B cell (primary cell): ENCODE results near the gene SORL1. TPM values are rescaled to one million over a fixed set of nuclear protein-coding genes. Genes with fewer than 3 reads are reported as not detected.
"Not testable (repeated sequence)": the region's sequence is repeated elsewhere in the genome, so short reads cannot be mapped to it uniquely, and the experiment has no call there.

ENCODE experiments used
- ATAC-seq: fragments of 200-7000 bp; cut with Tn5 transposase; one replicate; pipeline ENCODE4 v1.10.0; 2021; ENCODE audit warnings: low read depth, mild to moderate bottlenecking, moderate number of reproducible peaks, moderate library complexity
- CTCF ChIA-PET: fragments of 350-600 bp; sonication (Branson Sonifier 250); formaldehyde crosslinking; loops from one replicate; lab custom pipeline; 2021; ENCODE audit warnings: antibody characterized with exemption, inconsistent platforms; lab: Charles Lee
- POLR2A ChIA-PET: fragments of 350-600 bp; sonication (Branson Sonifier 250); formaldehyde crosslinking; loops from one replicate; lab custom pipeline; 2021; ENCODE audit warnings: antibody characterized with exemption; lab: Charles Lee
- DNase-seq: peaks from one replicate; pipeline ENCODE4 v3.0.0; 2013
- H2AFZ ChIP-seq: 2 replicates; pipeline ENCODE4 v1.6.1; 2012; ENCODE audit warnings: mild to moderate bottlenecking, low read depth, low read length; ENCODE audit not compliant: insufficient read depth, poor library complexity, severe bottlenecking
- H3K27ac ChIP-seq, 2 donors: 1 replicate in 1 of 2; 2 replicates in 1 of 2; pipeline ENCODE4 v1.5.1; 2012 to 2013; ENCODE audit warnings: low read length in 2 of 2, mild to moderate bottlenecking in 2 of 2, moderate library complexity in 1 of 2
- H3K27me3 ChIP-seq, 4 experiments: fragments of 200-600 bp in 1 of 4; sonication (generic) in 1 of 4; replicated peaks in 1 of 4; 1 replicate in 2 of 4; 2 replicates in 2 of 4; pipeline versions ENCODE4 v1.6.1 to v1.7.0; 2013 to 2016; ENCODE audit warnings: low read length in 3 of 4, mild to moderate bottlenecking in 2 of 4, mixed read lengths in 1 of 4, moderate library complexity in 1 of 4; ENCODE audit not compliant: insufficient read depth in 4 of 4, control insufficient read depth in 3 of 4; ENCODE audit errors: control extremely low read depth in 1 of 4
- H3K36me3 ChIP-seq, 2 experiments: replicated peaks in 1 of 2; 1 replicate in 1 of 2; 2 replicates in 1 of 2; pipeline versions ENCODE4 v1.6.1 to v1.7.1; 2013; ENCODE audit warnings: low read length in 1 of 2; ENCODE audit not compliant: insufficient read depth in 2 of 2, control insufficient read depth in 1 of 2; ENCODE audit errors: control extremely low read depth in 1 of 2, extremely low read depth in 1 of 2
- H3K4me1 ChIP-seq, 2 donors: fragments of 200-600 bp in 1 of 2; sonication (generic) in 1 of 2; 1 replicate in 1 of 2; 2 replicates in 1 of 2; pipeline versions ENCODE4 v1.5.1 to v1.6.1; 2013 to 2017; ENCODE audit warnings: low read length in 2 of 2; ENCODE audit not compliant: control insufficient read depth in 2 of 2, insufficient read depth in 2 of 2
- H3K4me2 ChIP-seq: replicated peaks from 2 replicates; pipeline ENCODE3; 2012; ENCODE audit warnings: mild to moderate bottlenecking, low read depth, low read length; ENCODE audit not compliant: poor library complexity, severe bottlenecking
- H3K4me3 ChIP-seq, 5 experiments: fragments of 200-600 bp in 1 of 5; sonication (generic) in 1 of 5; 1 replicate in 3 of 5; 2 replicates in 2 of 5; pipeline versions ENCODE4 v1.5.1 to v1.7.0; 2011 to 2016; ENCODE audit warnings: low read length in 4 of 5, mild to moderate bottlenecking in 4 of 5, low read depth in 2 of 5, control low read depth in 1 of 5, moderate library complexity in 1 of 5; ENCODE audit not compliant: insufficient read depth in 1 of 5; ENCODE audit errors: control extremely low read depth in 1 of 5, extremely low read depth in 1 of 5
- H3K79me2 ChIP-seq: fragments of 200-600 bp; sonication (generic); one replicate; pipeline ENCODE4 v1.6.0; 2016; ENCODE audit warnings: low read length; ENCODE audit not compliant: control insufficient read depth, insufficient read depth
- H3K9ac ChIP-seq: fragments of 200-600 bp; sonication (generic); 2 replicates; pipeline ENCODE4 v1.6.1; 2017; ENCODE audit warnings: mild to moderate bottlenecking, low read length, moderate library complexity
- H3K9me3 ChIP-seq, 3 donors: one replicate each; pipeline versions ENCODE4 v1.6.1 to v1.7.1; 2013; ENCODE audit warnings: low read length in 2 of 3; ENCODE audit not compliant: control insufficient read depth in 2 of 3, insufficient read depth in 1 of 3; ENCODE audit errors: control extremely low read depth in 1 of 3
- H4K20me1 ChIP-seq: 2 replicates; pipeline ENCODE4 v1.6.0; 2012; ENCODE audit warnings: mild to moderate bottlenecking, low read length; ENCODE audit not compliant: insufficient read depth, control insufficient read depth, poor library complexity, severe bottlenecking
- H3K27ac Mint-ChIP-seq: one replicate; pipeline ENCODE4 v1.8.0; 2021; ENCODE audit warnings: mixed read lengths
- H3K27me3 Mint-ChIP-seq: one replicate; pipeline ENCODE4 v1.8.0; 2021; ENCODE audit warnings: mixed read lengths
- H3K4me1 Mint-ChIP-seq: one replicate; pipeline ENCODE4 v1.8.0; 2021; ENCODE audit warnings: mixed read lengths
- H3K4me3 Mint-ChIP-seq: one replicate; pipeline ENCODE4 v1.8.0; 2021; ENCODE audit warnings: mixed read lengths
- H3K9me3 Mint-ChIP-seq: one replicate; pipeline ENCODE4 v1.8.0; 2022; ENCODE audit warnings: mixed read lengths; ENCODE audit not compliant: insufficient read depth
- EZH2 ChIP-seq: IDR thresholded peaks from 2 replicates; pipeline ENCODE4 v1.6.1; 2012; ENCODE audit warnings: borderline replicate concordance, low read depth, mild to moderate bottlenecking, moderate library complexity, low read length; ENCODE audit not compliant: insufficient read depth, poor library complexity, severe bottlenecking
- WGBS: methylation state at CpG from one replicate; pipeline ENCODE4 v1.1.5; 2013; ENCODE audit warnings: missing lambda C conversion rate; ENCODE audit not compliant: insufficient coverage; 5-methylcytosine and 5-hydroxymethylcytosine counted together
- intact Hi-C: fragments of 100-400 bp; cut with micrococcal nuclease; formaldehyde crosslinking; loops from one replicate; pipeline ENCODE4 v1.10.0; 2022
- polyA plus RNA-seq: library from polyadenylated mRNA; depleted of rRNA; stranded (reverse); fragments of >200 nt; gene quantifications from 2 replicates; pipeline ENCODE4 v1.2.3, GENCODE V29; 2012
- total RNA-seq, 2 donors: library from RNA; stranded (reverse); fragments of 120-200 nt in 1 of 2; gene quantifications; 1 replicate in 1 of 2; 2 replicates in 1 of 2; pipeline versions ENCODE4 v1.2.3 to v1.2.4, GENCODE V29; 2013 to 2022
- TF ChIP-seq, protein P1 (sequence below): fragments of 200-600 bp; IDR thresholded peaks from one replicate; pipeline ENCODE4 v1.8.0; 2022; ENCODE audit warnings: antibody characterized with exemption, mild to moderate bottlenecking

SORL1 gene
- total and polyA plus RNA-seq, 2 donors (not counting 1 experiment from before 2014, with no cell fraction given), result 13.0 to 396 TPM

DNA sequence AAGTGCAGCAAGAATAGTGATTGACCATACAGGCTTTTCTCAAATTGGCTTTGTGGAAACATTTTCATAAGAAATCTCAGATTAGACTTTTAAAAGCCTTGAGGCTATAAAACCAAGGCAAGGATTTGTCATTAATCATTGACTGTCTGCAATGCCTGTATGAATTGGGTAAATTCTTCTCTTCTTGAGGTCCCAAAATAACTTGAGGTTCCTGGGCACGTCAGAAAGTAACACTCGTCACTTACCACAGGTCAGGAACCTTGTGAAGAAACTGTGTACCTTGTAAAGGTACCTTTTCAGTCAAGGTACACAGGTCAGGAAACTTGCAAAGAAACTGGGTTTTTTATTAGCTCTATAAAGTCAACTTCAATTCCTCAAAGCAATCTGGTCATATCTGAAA is 43.3 kb upstream of the SORL1 start:
- Histone ChIP-seq H3K9me3 (no peaks in the 10 kb centered on the region), H2AFZ (no peak overlapping the region), H3K79me2 (no peaks in the 10 kb centered on the region), H3K27me3 (no peaks in the 10 kb centered on the region), H3K4me3 (no peak overlapping the region), H3K4me1 (peaks cover 12 to 16% of the 10 kb centered on the region in 2 donors), H3K36me3 (no peaks in the 10 kb centered on the region), H3K27ac (no peak overlapping the region), H3K9ac (no peak overlapping the region), H4K20me1 (no peaks in the 10 kb centered on the region), H3K4me2 (no peak overlapping the region)
- WGBS, result no CpG with 5 or more reads among the region's 2 CpGs
- ATAC-seq (no peak), DNase-seq (no peak)
- no peaks in the 10 kb centered on the region for H3K9me3 Mint-ChIP-seq
- CTCF ChIA-PET, result interaction anchor here (0.7 kb wide), 2 partner anchors 35 to 51 kb away, joined by 3 to 4 read pairs; no protein-coding TSS in a partner anchor
- no peak for TF ChIP-seq EZH2
- TF ChIP-seq, protein P1, sequence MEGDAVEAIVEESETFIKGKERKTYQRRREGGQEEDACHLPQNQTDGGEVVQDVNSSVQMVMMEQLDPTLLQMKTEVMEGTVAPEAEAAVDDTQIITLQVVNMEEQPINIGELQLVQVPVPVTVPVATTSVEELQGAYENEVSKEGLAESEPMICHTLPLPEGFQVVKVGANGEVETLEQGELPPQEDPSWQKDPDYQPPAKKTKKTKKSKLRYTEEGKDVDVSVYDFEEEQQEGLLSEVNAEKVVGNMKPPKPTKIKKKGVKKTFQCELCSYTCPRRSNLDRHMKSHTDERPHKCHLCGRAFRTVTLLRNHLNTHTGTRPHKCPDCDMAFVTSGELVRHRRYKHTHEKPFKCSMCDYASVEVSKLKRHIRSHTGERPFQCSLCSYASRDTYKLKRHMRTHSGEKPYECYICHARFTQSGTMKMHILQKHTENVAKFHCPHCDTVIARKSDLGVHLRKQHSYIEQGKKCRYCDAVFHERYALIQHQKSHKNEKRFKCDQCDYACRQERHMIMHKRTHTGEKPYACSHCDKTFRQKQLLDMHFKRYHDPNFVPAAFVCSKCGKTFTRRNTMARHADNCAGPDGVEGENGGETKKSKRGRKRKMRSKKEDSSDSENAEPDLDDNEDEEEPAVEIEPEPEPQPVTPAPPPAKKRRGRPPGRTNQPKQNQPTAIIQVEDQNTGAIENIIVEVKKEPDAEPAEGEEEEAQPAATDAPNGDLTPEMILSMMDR, result no peak
- intact Hi-C loops, result loop anchor here (5.0 kb wide), 1 partner anchor 37 kb away; no protein-coding TSS in a partner anchor
- POLR2A ChIA-PET, result no interaction called here
- no peaks in the 10 kb centered on the region for H3K27me3 Mint-ChIP-seq
- no peak overlapping the region for H3K27ac Mint-ChIP-seq
- no peak overlapping the region for H3K4me3 Mint-ChIP-seq
- H3K4me1 Mint-ChIP-seq, result peaks cover 25% of the 10 kb centered on the region

DNA sequence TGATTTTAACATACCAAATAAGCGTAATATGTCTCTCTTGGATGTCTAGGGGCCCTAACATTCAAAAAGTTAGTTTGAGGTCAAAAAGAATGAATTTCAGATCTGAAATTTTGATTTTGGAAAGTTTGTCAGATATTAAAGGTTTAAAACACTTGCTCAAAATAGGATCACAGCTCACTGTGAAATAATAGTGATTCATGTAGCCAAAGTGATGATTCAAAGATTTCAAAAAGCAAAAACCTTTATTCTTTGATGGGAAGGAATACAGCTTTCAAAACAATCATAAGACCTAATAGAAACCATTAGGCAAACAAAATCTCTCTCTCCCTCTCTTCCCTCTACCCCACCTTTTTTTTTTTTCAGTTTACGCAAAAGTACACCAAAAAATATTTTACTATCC is 42.1 kb upstream of the SORL1 start:
- H3K27me3 Mint-ChIP-seq, ATAC-seq, H3K4me3 Mint-ChIP-seq, H3K27me3 ChIP-seq, H3K9me3 Mint-ChIP-seq, H3K9ac ChIP-seq, H3K4me3 ChIP-seq, H3K79me2 ChIP-seq, H3K9me3 ChIP-seq, intact Hi-C loops, H3K4me2 ChIP-seq, H3K27ac Mint-ChIP-seq, H4K20me1 ChIP-seq, H3K27ac ChIP-seq, DNase-seq, H3K36me3 ChIP-seq, CTCF ChIA-PET, H2AFZ ChIP-seq: not testable (repeated sequence)
- H3K4me1 ChIP-seq, result peaks cover 12 to 16% of the 10 kb centered on the region in 2 donors
- POLR2A ChIA-PET, result interaction anchor here (0.7 kb wide), 1 partner anchor 87 kb away, joined by 3 read pairs; no protein-coding TSS in a partner anchor
- no CpG with 5 or more reads among the region's 2 CpGs for WGBS
- H3K4me1 Mint-ChIP-seq, result peaks cover 20% of the 10 kb centered on the region

DNA sequence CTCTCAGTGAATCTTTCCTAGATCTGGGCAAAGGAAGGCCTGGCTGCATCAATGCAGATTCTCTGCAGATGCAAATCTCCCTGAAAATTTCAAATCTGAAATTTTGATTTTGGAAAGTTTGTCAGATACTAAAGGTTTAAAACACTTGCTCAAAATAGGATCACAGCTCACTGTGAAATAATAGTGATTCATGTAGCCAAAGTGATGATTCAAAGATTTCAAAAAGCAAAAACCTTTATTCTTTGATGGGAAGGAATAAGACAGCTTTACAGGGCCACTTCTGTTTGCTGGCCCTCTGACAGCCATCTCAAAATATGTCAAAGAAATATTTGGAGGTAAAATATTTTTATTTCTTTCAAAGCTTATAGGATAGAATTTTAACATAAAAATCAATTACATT is 40.8 kb upstream of the SORL1 start:
- H3K27ac ChIP-seq, intact Hi-C loops, ATAC-seq, H3K27me3 Mint-ChIP-seq, H3K9me3 Mint-ChIP-seq, H2AFZ ChIP-seq, H3K4me1 ChIP-seq, H3K27me3 ChIP-seq, H3K4me3 ChIP-seq, POLR2A ChIA-PET, H3K9me3 ChIP-seq, H3K79me2 ChIP-seq, H3K27ac Mint-ChIP-seq, H3K9ac ChIP-seq, DNase-seq, H4K20me1 ChIP-seq, H3K4me3 Mint-ChIP-seq, H3K4me2 ChIP-seq, H3K36me3 ChIP-seq: not testable (repeated sequence)
- CTCF ChIA-PET, result interaction anchor here (0.7 to 2.0 kb wide), 3 partner anchors 10 to 128 kb away, joined by 3 to 4 read pairs (median 3); no protein-coding TSS in a partner anchor
- H3K4me1 Mint-ChIP-seq, result peaks cover 11% of the 10 kb centered on the region
